H1 (cell line): ENCODE data around the gene CRYBA4. TPM values are rescaled to one million over a fixed set of nuclear protein-coding genes. Genes with fewer than 3 reads are reported as not detected.
A peak's percentile ranks its signal among the peaks of the same experiment; 100 is the strongest.

Experiments used
- POLR2AphosphoS5 ChIP-seq: IDR thresholded peaks from 2 replicates; pipeline ENCODE4 v1.6.1; 2011; ENCODE audit warnings: low read depth, low read length
- SP1 ChIP-seq: IDR thresholded peaks from 2 replicates; pipeline ENCODE4 v1.6.1; 2011; ENCODE audit warnings: low read depth, low read length
- TAF1 ChIP-seq: IDR thresholded peaks from 2 replicates; pipeline ENCODE4 v1.6.1; 2011; ENCODE audit warnings: mild to moderate bottlenecking, low read depth, low read length
- TEAD4 ChIP-seq: IDR thresholded peaks from 2 replicates; pipeline ENCODE4 v1.6.1; 2012; ENCODE audit warnings: low read depth, low read length, inconsistent platforms, mixed read lengths
- polyA plus RNA-seq, 7 experiments: library from polyadenylated mRNA; depleted of rRNA in 3 of 7; stranded (reverse) in 5 of 7; unstranded in 2 of 7; fragments of >200 nt in 5 of 7; fragments of 200-250 nt in 2 of 7; gene quantifications; 1 replicate in 5 of 7; 2 replicates in 1 of 7; 4 replicates in 1 of 7; pipeline versions ENCODE4 v1.2.1 to v1.2.3, GENCODE V29; 2011 to 2013; ENCODE audit warnings: missing spikeins in 2 of 7, mixed read lengths in 2 of 7
- total RNA-seq: library from RNA; stranded (reverse); fragmentation: NEBNext Ultra II Directional; extraction: Animal tissue kit (Norgen Biotek cat#: 25700); gene quantifications from 2 replicates; pipeline ENCODE4 v1.2.1, GENCODE V29; 2021
- TF ChIP-seq, protein P1 (sequence below): fragments of 300-600 bp; sonication (generic); IDR thresholded peaks from 2 replicates; pipeline ENCODE4 v1.7.1; 2012; ENCODE audit warnings: low read length, moderate library complexity, mild to moderate bottlenecking, inconsistent platforms; ENCODE audit not compliant: insufficient replicate concordance

The CRYBA4 gene
- total and polyA plus RNA-seq, 2 of the 8 experiments (the other 6 are each of a cell fraction or from before 2014, with no cell fraction given) = 0.67 to 3.1 TPM

DNA sequence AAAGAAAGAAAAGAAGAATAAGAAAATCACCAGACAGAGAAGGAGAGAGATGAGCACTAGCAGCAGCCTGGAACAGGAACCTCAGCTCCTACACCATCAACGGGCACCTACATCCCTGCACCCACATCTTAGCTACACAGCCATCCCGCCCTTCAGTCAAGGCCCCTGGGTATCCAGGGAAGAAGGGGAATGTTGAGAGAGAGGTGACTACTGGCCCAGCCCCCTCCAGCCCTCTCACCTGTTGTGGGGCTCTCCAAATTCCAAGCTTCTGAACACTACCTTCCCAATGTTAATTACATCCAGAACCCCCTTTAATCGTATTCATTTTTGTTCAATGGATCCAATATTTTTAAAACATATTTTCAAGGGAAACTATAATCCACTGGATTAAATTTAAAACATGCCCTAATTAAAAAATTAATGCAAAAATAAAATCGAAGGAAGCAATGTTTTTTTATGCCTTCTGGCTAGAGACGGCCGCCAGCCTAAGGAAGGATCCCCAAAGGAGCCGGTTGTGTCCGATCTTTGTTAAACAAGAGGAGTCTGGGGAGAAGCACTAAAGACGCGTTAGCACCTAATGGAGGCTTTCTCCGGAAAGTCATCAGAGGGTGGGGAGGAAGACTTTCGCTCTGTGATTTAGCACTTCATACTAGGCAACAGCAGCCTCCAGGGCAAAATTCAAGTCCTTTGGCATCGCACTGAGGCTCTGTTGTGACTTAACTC, 41.4 kb upstream of the CRYBA4 start (continued):
- TF ChIP-seq, protein P1, sequence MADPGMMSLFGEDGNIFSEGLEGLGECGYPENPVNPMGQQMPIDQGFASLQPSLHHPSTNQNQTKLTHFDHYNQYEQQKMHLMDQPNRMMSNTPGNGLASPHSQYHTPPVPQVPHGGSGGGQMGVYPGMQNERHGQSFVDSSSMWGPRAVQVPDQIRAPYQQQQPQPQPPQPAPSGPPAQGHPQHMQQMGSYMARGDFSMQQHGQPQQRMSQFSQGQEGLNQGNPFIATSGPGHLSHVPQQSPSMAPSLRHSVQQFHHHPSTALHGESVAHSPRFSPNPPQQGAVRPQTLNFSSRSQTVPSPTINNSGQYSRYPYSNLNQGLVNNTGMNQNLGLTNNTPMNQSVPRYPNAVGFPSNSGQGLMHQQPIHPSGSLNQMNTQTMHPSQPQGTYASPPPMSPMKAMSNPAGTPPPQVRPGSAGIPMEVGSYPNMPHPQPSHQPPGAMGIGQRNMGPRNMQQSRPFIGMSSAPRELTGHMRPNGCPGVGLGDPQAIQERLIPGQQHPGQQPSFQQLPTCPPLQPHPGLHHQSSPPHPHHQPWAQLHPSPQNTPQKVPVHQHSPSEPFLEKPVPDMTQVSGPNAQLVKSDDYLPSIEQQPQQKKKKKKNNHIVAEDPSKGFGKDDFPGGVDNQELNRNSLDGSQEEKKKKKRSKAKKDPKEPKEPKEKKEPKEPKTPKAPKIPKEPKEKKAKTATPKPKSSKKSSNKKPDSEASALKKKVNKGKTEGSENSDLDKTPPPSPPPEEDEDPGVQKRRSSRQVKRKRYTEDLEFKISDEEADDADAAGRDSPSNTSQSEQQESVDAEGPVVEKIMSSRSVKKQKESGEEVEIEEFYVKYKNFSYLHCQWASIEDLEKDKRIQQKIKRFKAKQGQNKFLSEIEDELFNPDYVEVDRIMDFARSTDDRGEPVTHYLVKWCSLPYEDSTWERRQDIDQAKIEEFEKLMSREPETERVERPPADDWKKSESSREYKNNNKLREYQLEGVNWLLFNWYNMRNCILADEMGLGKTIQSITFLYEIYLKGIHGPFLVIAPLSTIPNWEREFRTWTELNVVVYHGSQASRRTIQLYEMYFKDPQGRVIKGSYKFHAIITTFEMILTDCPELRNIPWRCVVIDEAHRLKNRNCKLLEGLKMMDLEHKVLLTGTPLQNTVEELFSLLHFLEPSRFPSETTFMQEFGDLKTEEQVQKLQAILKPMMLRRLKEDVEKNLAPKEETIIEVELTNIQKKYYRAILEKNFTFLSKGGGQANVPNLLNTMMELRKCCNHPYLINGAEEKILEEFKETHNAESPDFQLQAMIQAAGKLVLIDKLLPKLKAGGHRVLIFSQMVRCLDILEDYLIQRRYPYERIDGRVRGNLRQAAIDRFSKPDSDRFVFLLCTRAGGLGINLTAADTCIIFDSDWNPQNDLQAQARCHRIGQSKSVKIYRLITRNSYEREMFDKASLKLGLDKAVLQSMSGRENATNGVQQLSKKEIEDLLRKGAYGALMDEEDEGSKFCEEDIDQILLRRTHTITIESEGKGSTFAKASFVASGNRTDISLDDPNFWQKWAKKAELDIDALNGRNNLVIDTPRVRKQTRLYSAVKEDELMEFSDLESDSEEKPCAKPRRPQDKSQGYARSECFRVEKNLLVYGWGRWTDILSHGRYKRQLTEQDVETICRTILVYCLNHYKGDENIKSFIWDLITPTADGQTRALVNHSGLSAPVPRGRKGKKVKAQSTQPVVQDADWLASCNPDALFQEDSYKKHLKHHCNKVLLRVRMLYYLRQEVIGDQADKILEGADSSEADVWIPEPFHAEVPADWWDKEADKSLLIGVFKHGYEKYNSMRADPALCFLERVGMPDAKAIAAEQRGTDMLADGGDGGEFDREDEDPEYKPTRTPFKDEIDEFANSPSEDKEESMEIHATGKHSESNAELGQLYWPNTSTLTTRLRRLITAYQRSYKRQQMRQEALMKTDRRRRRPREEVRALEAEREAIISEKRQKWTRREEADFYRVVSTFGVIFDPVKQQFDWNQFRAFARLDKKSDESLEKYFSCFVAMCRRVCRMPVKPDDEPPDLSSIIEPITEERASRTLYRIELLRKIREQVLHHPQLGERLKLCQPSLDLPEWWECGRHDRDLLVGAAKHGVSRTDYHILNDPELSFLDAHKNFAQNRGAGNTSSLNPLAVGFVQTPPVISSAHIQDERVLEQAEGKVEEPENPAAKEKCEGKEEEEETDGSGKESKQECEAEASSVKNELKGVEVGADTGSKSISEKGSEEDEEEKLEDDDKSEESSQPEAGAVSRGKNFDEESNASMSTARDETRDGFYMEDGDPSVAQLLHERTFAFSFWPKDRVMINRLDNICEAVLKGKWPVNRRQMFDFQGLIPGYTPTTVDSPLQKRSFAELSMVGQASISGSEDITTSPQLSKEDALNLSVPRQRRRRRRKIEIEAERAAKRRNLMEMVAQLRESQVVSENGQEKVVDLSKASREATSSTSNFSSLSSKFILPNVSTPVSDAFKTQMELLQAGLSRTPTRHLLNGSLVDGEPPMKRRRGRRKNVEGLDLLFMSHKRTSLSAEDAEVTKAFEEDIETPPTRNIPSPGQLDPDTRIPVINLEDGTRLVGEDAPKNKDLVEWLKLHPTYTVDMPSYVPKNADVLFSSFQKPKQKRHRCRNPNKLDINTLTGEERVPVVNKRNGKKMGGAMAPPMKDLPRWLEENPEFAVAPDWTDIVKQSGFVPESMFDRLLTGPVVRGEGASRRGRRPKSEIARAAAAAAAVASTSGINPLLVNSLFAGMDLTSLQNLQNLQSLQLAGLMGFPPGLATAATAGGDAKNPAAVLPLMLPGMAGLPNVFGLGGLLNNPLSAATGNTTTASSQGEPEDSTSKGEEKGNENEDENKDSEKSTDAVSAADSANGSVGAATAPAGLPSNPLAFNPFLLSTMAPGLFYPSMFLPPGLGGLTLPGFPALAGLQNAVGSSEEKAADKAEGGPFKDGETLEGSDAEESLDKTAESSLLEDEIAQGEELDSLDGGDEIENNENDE = peak; percentile 75
- TF ChIP-seq SP1 (0 out of 2 replicates have a peak, but pooled peaks have one; percentile 7), TEAD4 (0 out of 2 replicates have a peak, but pooled peaks have one; percentile 20), POLR2AphosphoS5 (peak; percentile 25; the same call in 1 of the 2 replicates), TAF1 (no peak)
- TF ChIP-seq, all 59 proteins: peak for 4
